SK-N-SH (cell line): ENCODE data around the gene IL15RA.

ENCODE experiments used
- EP300 ChIP-seq, 2 experiments: IDR thresholded peaks; 2 replicates each; pipeline versions ENCODE4 v1.4.0 to v1.6.1; 2012; ENCODE audit warnings: borderline replicate concordance in 1 of 2, low read depth in 1 of 2, low read length in 1 of 2
- FOXM1 ChIP-seq: IDR thresholded peaks from 2 replicates; pipeline ENCODE4 v1.4.0; 2012; ENCODE audit warnings: low read depth, mild to moderate bottlenecking
- POLR2AphosphoS5 ChIP-seq: IDR thresholded peaks from 2 replicates; pipeline ENCODE4 v1.6.1; 2012; ENCODE audit warnings: low read depth, low read length
- RAD21 ChIP-seq: IDR thresholded peaks from 2 replicates; pipeline ENCODE4 v1.6.1; 2012; ENCODE audit warnings: mild to moderate bottlenecking, low read length
- YY1 ChIP-seq: IDR thresholded peaks from 2 replicates; pipeline ENCODE4 v1.4.0; 2012; ENCODE audit warnings: low read depth, mild to moderate bottlenecking
- TF ChIP-seq, protein P1 (sequence below): fragments of 200-600 bp; sonication (generic); IDR thresholded peaks from 2 replicates; pipeline ENCODE4 v1.6.1; 2017; ENCODE audit warnings: antibody characterized with exemption, mild to moderate bottlenecking, moderate library complexity
- TF ChIP-seq, protein P2 (sequence below): IDR thresholded peaks from 2 replicates; pipeline ENCODE4 v1.4.0; 2012; ENCODE audit warnings: low read depth

DNA sequence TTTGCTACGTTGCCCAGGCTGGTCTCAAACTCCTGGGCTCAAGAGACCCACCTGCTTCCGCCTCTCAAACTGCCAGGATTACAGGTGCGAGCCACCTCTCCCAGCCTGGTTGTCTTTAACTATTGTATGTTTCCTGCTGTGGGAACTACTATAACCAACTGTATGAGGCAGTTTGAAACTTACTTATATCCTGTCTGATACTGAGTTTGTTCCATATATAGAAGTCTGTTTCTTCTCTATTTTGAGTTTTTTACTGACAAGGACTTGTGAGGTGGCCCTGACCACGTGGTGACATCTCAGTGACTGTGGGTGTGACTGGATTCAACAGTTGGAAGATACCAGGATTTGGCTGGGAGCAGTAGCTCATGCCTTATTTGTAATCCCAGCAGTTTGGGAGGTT, 73.1 kb downstream of the IL15RA start:
- TF ChIP-seq RAD21: no peak
- TF ChIP-seq, protein P1, sequence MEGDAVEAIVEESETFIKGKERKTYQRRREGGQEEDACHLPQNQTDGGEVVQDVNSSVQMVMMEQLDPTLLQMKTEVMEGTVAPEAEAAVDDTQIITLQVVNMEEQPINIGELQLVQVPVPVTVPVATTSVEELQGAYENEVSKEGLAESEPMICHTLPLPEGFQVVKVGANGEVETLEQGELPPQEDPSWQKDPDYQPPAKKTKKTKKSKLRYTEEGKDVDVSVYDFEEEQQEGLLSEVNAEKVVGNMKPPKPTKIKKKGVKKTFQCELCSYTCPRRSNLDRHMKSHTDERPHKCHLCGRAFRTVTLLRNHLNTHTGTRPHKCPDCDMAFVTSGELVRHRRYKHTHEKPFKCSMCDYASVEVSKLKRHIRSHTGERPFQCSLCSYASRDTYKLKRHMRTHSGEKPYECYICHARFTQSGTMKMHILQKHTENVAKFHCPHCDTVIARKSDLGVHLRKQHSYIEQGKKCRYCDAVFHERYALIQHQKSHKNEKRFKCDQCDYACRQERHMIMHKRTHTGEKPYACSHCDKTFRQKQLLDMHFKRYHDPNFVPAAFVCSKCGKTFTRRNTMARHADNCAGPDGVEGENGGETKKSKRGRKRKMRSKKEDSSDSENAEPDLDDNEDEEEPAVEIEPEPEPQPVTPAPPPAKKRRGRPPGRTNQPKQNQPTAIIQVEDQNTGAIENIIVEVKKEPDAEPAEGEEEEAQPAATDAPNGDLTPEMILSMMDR: no peak
- TF ChIP-seq POLR2AphosphoS5: no peak
- TF ChIP-seq EP300 (IDR thresholded peaks at IDR 0.05; ENCODE audit: borderline replicate concordance in 1 of 2, low read depth in 1 of 2, low read length in 1 of 2): no peak
- no peak for TF ChIP-seq FOXM1
- TF ChIP-seq YY1: no peak
- TF ChIP-seq, protein P2, sequence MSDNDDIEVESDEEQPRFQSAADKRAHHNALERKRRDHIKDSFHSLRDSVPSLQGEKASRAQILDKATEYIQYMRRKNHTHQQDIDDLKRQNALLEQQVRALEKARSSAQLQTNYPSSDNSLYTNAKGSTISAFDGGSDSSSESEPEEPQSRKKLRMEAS: no peak
